B cell (primary cell): ENCODE results near the gene SSBP3. TPM values are rescaled to one million over a fixed set of nuclear protein-coding genes. Genes with fewer than 3 reads are reported as not detected.
"Not testable (repeated sequence)": the region's sequence is repeated elsewhere in the genome, so short reads cannot be mapped to it uniquely, and the experiment has no call there.

Source experiments
- ATAC-seq: fragments of 200-7000 bp; cut with Tn5 transposase; one replicate; pipeline ENCODE4 v1.10.0; 2021; ENCODE audit warnings: low read depth, mild to moderate bottlenecking, moderate number of reproducible peaks, moderate library complexity
- CTCF ChIA-PET: fragments of 350-600 bp; sonication (Branson Sonifier 250); formaldehyde crosslinking; loops from one replicate; lab custom pipeline; 2021; ENCODE audit warnings: antibody characterized with exemption, inconsistent platforms; lab: Charles Lee
- POLR2A ChIA-PET: fragments of 350-600 bp; sonication (Branson Sonifier 250); formaldehyde crosslinking; loops from one replicate; lab custom pipeline; 2021; ENCODE audit warnings: antibody characterized with exemption; lab: Charles Lee
- DNase-seq: peaks from one replicate; pipeline ENCODE4 v3.0.0; 2013
- H2AFZ ChIP-seq: 2 replicates; pipeline ENCODE4 v1.6.1; 2012; ENCODE audit warnings: mild to moderate bottlenecking, low read depth, low read length; ENCODE audit not compliant: insufficient read depth, poor library complexity, severe bottlenecking
- H3K27ac ChIP-seq, 2 donors: 1 replicate in 1 of 2; 2 replicates in 1 of 2; pipeline ENCODE4 v1.5.1; 2012 to 2013; ENCODE audit warnings: low read length in 2 of 2, mild to moderate bottlenecking in 2 of 2, moderate library complexity in 1 of 2
- H3K27me3 ChIP-seq, 4 experiments: fragments of 200-600 bp in 1 of 4; sonication (generic) in 1 of 4; replicated peaks in 1 of 4; 1 replicate in 2 of 4; 2 replicates in 2 of 4; pipeline versions ENCODE4 v1.6.1 to v1.7.0; 2013 to 2016; ENCODE audit warnings: low read length in 3 of 4, mild to moderate bottlenecking in 2 of 4, mixed read lengths in 1 of 4, moderate library complexity in 1 of 4; ENCODE audit not compliant: insufficient read depth in 4 of 4, control insufficient read depth in 3 of 4; ENCODE audit errors: control extremely low read depth in 1 of 4
- H3K36me3 ChIP-seq, 2 experiments: replicated peaks in 1 of 2; 1 replicate in 1 of 2; 2 replicates in 1 of 2; pipeline versions ENCODE4 v1.6.1 to v1.7.1; 2013; ENCODE audit warnings: low read length in 1 of 2; ENCODE audit not compliant: insufficient read depth in 2 of 2, control insufficient read depth in 1 of 2; ENCODE audit errors: control extremely low read depth in 1 of 2, extremely low read depth in 1 of 2
- H3K4me1 ChIP-seq, 2 donors: fragments of 200-600 bp in 1 of 2; sonication (generic) in 1 of 2; 1 replicate in 1 of 2; 2 replicates in 1 of 2; pipeline versions ENCODE4 v1.5.1 to v1.6.1; 2013 to 2017; ENCODE audit warnings: low read length in 2 of 2; ENCODE audit not compliant: control insufficient read depth in 2 of 2, insufficient read depth in 2 of 2
- H3K4me2 ChIP-seq: replicated peaks from 2 replicates; pipeline ENCODE3; 2012; ENCODE audit warnings: mild to moderate bottlenecking, low read depth, low read length; ENCODE audit not compliant: poor library complexity, severe bottlenecking
- H3K4me3 ChIP-seq, 5 experiments: fragments of 200-600 bp in 1 of 5; sonication (generic) in 1 of 5; 1 replicate in 3 of 5; 2 replicates in 2 of 5; pipeline versions ENCODE4 v1.5.1 to v1.7.0; 2011 to 2016; ENCODE audit warnings: low read length in 4 of 5, mild to moderate bottlenecking in 4 of 5, low read depth in 2 of 5, control low read depth in 1 of 5, moderate library complexity in 1 of 5; ENCODE audit not compliant: insufficient read depth in 1 of 5; ENCODE audit errors: control extremely low read depth in 1 of 5, extremely low read depth in 1 of 5
- H3K79me2 ChIP-seq: fragments of 200-600 bp; sonication (generic); one replicate; pipeline ENCODE4 v1.6.0; 2016; ENCODE audit warnings: low read length; ENCODE audit not compliant: control insufficient read depth, insufficient read depth
- H3K9ac ChIP-seq: fragments of 200-600 bp; sonication (generic); 2 replicates; pipeline ENCODE4 v1.6.1; 2017; ENCODE audit warnings: mild to moderate bottlenecking, low read length, moderate library complexity
- H3K9me3 ChIP-seq, 3 donors: one replicate each; pipeline versions ENCODE4 v1.6.1 to v1.7.1; 2013; ENCODE audit warnings: low read length in 2 of 3; ENCODE audit not compliant: control insufficient read depth in 2 of 3, insufficient read depth in 1 of 3; ENCODE audit errors: control extremely low read depth in 1 of 3
- H4K20me1 ChIP-seq: 2 replicates; pipeline ENCODE4 v1.6.0; 2012; ENCODE audit warnings: mild to moderate bottlenecking, low read length; ENCODE audit not compliant: insufficient read depth, control insufficient read depth, poor library complexity, severe bottlenecking
- H3K27ac Mint-ChIP-seq: one replicate; pipeline ENCODE4 v1.8.0; 2021; ENCODE audit warnings: mixed read lengths
- H3K27me3 Mint-ChIP-seq: one replicate; pipeline ENCODE4 v1.8.0; 2021; ENCODE audit warnings: mixed read lengths
- H3K4me1 Mint-ChIP-seq: one replicate; pipeline ENCODE4 v1.8.0; 2021; ENCODE audit warnings: mixed read lengths
- H3K4me3 Mint-ChIP-seq: one replicate; pipeline ENCODE4 v1.8.0; 2021; ENCODE audit warnings: mixed read lengths
- H3K9me3 Mint-ChIP-seq: one replicate; pipeline ENCODE4 v1.8.0; 2022; ENCODE audit warnings: mixed read lengths; ENCODE audit not compliant: insufficient read depth
- EZH2 ChIP-seq: IDR thresholded peaks from 2 replicates; pipeline ENCODE4 v1.6.1; 2012; ENCODE audit warnings: borderline replicate concordance, low read depth, mild to moderate bottlenecking, moderate library complexity, low read length; ENCODE audit not compliant: insufficient read depth, poor library complexity, severe bottlenecking
- WGBS: methylation state at CpG from one replicate; pipeline ENCODE4 v1.1.5; 2013; ENCODE audit warnings: missing lambda C conversion rate; ENCODE audit not compliant: insufficient coverage; 5-methylcytosine and 5-hydroxymethylcytosine counted together
- intact Hi-C: fragments of 100-400 bp; cut with micrococcal nuclease; formaldehyde crosslinking; loops from one replicate; pipeline ENCODE4 v1.10.0; 2022
- polyA plus RNA-seq: library from polyadenylated mRNA; depleted of rRNA; stranded (reverse); fragments of >200 nt; gene quantifications from 2 replicates; pipeline ENCODE4 v1.2.3, GENCODE V29; 2012
- total RNA-seq, 2 donors: library from RNA; stranded (reverse); fragments of 120-200 nt in 1 of 2; gene quantifications; 1 replicate in 1 of 2; 2 replicates in 1 of 2; pipeline versions ENCODE4 v1.2.3 to v1.2.4, GENCODE V29; 2013 to 2022
- TF ChIP-seq, protein P1 (sequence below): fragments of 200-600 bp; IDR thresholded peaks from one replicate; pipeline ENCODE4 v1.8.0; 2022; ENCODE audit warnings: antibody characterized with exemption, mild to moderate bottlenecking

SSBP3 gene
- total and polyA plus RNA-seq, 2 donors (not counting 1 experiment from before 2014, with no cell fraction given), result 16.9 to 30.7 TPM

DNA sequence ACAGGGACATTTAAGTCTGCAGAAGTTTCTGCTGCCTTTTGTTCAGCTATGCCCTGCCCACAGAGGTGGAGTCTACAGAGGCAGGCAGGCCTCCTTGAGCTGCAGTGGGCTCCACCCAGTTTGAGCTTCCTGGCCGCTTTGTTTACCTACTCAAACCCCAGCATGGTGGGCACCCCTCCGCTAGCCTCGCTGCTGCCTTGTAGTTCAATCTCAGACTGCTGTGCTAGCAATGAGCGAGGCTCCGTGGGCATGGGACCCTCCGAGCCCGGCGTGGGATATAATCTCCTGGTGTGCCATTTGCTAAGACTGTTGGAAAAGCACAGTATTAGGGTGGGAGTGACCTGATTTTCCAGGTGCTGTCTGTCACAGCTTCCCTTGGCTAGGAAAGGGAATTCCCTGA lies 42.6 kb upstream of the SSBP3 start:
- H3K4me1 Mint-ChIP-seq, H3K4me2 ChIP-seq, ATAC-seq, POLR2A ChIA-PET, H3K27ac ChIP-seq, H3K79me2 ChIP-seq, H3K4me1 ChIP-seq, H3K27ac Mint-ChIP-seq, H3K9me3 Mint-ChIP-seq, H3K9me3 ChIP-seq, H3K4me3 ChIP-seq, H3K4me3 Mint-ChIP-seq, H4K20me1 ChIP-seq, intact Hi-C loops, CTCF ChIA-PET, H2AFZ ChIP-seq, H3K27me3 ChIP-seq, H3K9ac ChIP-seq, H3K36me3 ChIP-seq, DNase-seq: not testable (repeated sequence)
- 60% methylated on average over 5 of the region's 8 CpGs for WGBS
- H3K27me3 Mint-ChIP-seq, result peaks cover 28% of the 10 kb centered on the region

DNA sequence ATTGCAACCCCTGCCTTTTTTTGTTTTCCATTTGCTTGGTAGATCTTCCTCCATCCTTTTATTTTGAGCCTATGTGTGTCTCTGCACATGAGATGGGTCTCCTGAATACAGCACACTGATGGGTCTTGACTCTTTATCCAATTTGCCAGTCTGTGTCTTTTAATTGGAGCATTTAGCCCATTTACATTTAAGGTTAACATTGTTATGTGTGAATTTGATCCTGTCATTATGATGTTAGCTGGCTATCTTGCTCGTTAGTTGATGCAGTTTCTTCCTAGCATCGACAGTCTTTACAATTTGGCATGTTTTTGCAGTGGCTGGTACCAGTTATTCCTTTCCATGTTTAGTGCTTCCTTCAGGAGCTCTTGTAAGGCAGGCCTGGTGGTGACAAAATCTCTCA lies 40.9 kb upstream of the SSBP3 start:
- H4K20me1 ChIP-seq, CTCF ChIA-PET, H3K27me3 ChIP-seq, H3K9me3 ChIP-seq, intact Hi-C loops, H3K4me1 ChIP-seq, H3K4me3 Mint-ChIP-seq, H3K4me1 Mint-ChIP-seq, H3K9ac ChIP-seq, ATAC-seq, DNase-seq, H3K9me3 Mint-ChIP-seq, H3K4me2 ChIP-seq, H3K4me3 ChIP-seq, H3K27ac Mint-ChIP-seq, H3K27ac ChIP-seq, POLR2A ChIA-PET, H2AFZ ChIP-seq, H3K79me2 ChIP-seq, H3K36me3 ChIP-seq: not testable (repeated sequence)
- H3K27me3 Mint-ChIP-seq, result peaks cover 21% of the 10 kb centered on the region
- WGBS, result no CpG with 5 or more reads among the region's 2 CpGs

DNA sequence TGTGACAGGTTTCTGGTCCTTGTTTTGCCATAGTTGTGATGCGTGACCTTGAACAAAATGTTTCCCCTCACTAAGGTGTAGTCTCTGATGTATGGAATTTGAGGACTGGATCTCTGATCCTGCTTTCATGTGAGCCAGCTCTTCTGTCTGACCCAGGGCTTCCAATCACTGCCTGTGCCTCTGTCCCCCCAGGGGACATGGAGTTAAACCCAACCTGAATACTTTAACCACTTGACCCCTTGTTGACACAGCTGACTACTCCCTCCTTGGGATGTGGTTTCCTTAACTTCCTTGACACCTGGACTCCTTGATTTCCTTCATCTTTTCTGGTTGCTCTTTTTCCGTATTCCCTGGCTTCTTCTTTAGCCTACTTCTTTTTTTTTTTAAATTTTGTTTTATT lies 36.0 kb upstream of the SSBP3 start:
- Mint-ChIP-seq H3K27me3 (peaks cover 4% of the 10 kb centered on the region), H3K4me1 (no peaks in the 10 kb centered on the region), H3K9me3 (no peaks in the 10 kb centered on the region), H3K4me3 (no peak overlapping the region), H3K27ac (no peak overlapping the region)
- Histone ChIP-seq H3K27me3 (no peaks in the 10 kb centered on the region), H2AFZ (no peak overlapping the region), H3K9me3 (no peaks in the 10 kb centered on the region), H3K4me3 (no peak overlapping the region), H3K27ac (no peak overlapping the region), H3K9ac (no peak overlapping the region), H3K4me2 (no peak overlapping the region), H4K20me1 (no peaks in the 10 kb centered on the region), H3K4me1 (no peaks in the 10 kb centered on the region), H3K79me2 (no peaks in the 10 kb centered on the region), H3K36me3 (no peaks in the 10 kb centered on the region)
- ATAC-seq (no peak), DNase-seq (no peak)
- intact Hi-C loops, result no loop called here
- no peak for TF ChIP-seq EZH2
- TF ChIP-seq, protein P1, sequence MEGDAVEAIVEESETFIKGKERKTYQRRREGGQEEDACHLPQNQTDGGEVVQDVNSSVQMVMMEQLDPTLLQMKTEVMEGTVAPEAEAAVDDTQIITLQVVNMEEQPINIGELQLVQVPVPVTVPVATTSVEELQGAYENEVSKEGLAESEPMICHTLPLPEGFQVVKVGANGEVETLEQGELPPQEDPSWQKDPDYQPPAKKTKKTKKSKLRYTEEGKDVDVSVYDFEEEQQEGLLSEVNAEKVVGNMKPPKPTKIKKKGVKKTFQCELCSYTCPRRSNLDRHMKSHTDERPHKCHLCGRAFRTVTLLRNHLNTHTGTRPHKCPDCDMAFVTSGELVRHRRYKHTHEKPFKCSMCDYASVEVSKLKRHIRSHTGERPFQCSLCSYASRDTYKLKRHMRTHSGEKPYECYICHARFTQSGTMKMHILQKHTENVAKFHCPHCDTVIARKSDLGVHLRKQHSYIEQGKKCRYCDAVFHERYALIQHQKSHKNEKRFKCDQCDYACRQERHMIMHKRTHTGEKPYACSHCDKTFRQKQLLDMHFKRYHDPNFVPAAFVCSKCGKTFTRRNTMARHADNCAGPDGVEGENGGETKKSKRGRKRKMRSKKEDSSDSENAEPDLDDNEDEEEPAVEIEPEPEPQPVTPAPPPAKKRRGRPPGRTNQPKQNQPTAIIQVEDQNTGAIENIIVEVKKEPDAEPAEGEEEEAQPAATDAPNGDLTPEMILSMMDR, result no peak
- CTCF ChIA-PET, result no interaction called here
- POLR2A ChIA-PET, result no interaction called here
- no CpG with 5 or more reads among the region's 2 CpGs for WGBS
